ENCODE results near the gene RNASEH2A. TPM values are rescaled to one million over a fixed set of nuclear protein-coding genes. Genes with fewer than 3 reads are reported as not detected.
A peak's percentile ranks its signal among the peaks of the same experiment; 100 is the strongest.
"Not testable (repeated sequence)": the region's sequence is repeated elsewhere in the genome, so short reads cannot be mapped to it uniquely, and the experiment has no call there.

Gene RNASEH2A
- polyA plus RNA-seq, 1 donor: 20.3 TPM

GRCh38 chr19:12842511-12842910 lies 36.1 kb downstream of the RNASEH2A start:
- no peaks in the 10 kb centered on the region for H3K36me3 ChIP-seq (ENCODE audit: control insufficient read depth, insufficient read depth, low read length)
- H3K27ac ChIP-seq (ENCODE audit: low read length): no peak overlapping the region
- H3K27me3 ChIP-seq (ENCODE audit: control insufficient read depth, insufficient read depth, low read length): peaks cover 70% of the 10 kb centered on the region
- peaks cover 15% of the 10 kb centered on the region for H3K9me3 ChIP-seq (ENCODE audit: control insufficient read depth, low read depth, low read length)
- WGBS (ENCODE audit: insufficient coverage, low lambda C conversion rate): no CpG with 5 or more reads among the region's 18 CpGs
- peaks cover 12% of the 10 kb centered on the region for H3K4me1 ChIP-seq (ENCODE audit: control insufficient read depth, insufficient read depth, low read length)
- DNase-seq: no peak
- H3K4me3 ChIP-seq (ENCODE audit: low read length): no peak overlapping the region

GRCh38 chr19:12843328-12843727 lies 36.9 kb downstream of the RNASEH2A start:
- H3K9me3 ChIP-seq (ENCODE audit: control insufficient read depth, low read depth, low read length): peaks cover 15% of the 10 kb centered on the region
- no peaks in the 10 kb centered on the region for H3K36me3 ChIP-seq (ENCODE audit: control insufficient read depth, insufficient read depth, low read length)
- no CpG with 5 or more reads among the region's 11 CpGs for WGBS (ENCODE audit: insufficient coverage, low lambda C conversion rate)
- H3K27me3 ChIP-seq (ENCODE audit: control insufficient read depth, insufficient read depth, low read length): peaks cover 63% of the 10 kb centered on the region
- no peak overlapping the region for H3K27ac ChIP-seq (ENCODE audit: low read length)
- DNase-seq: no peak
- H3K4me1 ChIP-seq (ENCODE audit: control insufficient read depth, insufficient read depth, low read length): peaks cover 16% of the 10 kb centered on the region
- no peak overlapping the region for H3K4me3 ChIP-seq (ENCODE audit: low read length)

- peaks cover 16% of the 10 kb centered on the region for H3K4me1 ChIP-seq (ENCODE audit: control insufficient read depth, insufficient read depth, low read length)
Measured at GRCh38 chr19:12843999-12844732, 37.8 kb downstream of the RNASEH2A start.

GRCh38 chr19:12846613-12847012 lies 40.2 kb downstream of the RNASEH2A start:
- H3K4me3 ChIP-seq (ENCODE audit: low read length): not testable (repeated sequence)
- peaks cover 31% of the 10 kb centered on the region for H3K27me3 ChIP-seq (ENCODE audit: control insufficient read depth, insufficient read depth, low read length)
- WGBS (ENCODE audit: insufficient coverage, low lambda C conversion rate): no CpG with 5 or more reads among the region's 7 CpGs

More at GRCh38 chr19:12843999-12844732, 37.8 kb downstream of the RNASEH2A start:
- peaks cover 55% of the 10 kb centered on the region for H3K27me3 ChIP-seq (ENCODE audit: control insufficient read depth, insufficient read depth, low read length)
- no CpG with 5 or more reads among the region's 3 CpGs for WGBS (ENCODE audit: insufficient coverage, low lambda C conversion rate)
- H3K4me3 ChIP-seq (ENCODE audit: low read length): no peak overlapping the region
- no peak for DNase-seq
- H3K27ac ChIP-seq (ENCODE audit: low read length): no peak overlapping the region
- H3K9me3 ChIP-seq (ENCODE audit: control insufficient read depth, low read depth, low read length): peaks cover 10% of the 10 kb centered on the region
- H3K36me3 ChIP-seq (ENCODE audit: control insufficient read depth, insufficient read depth, low read length): no peaks in the 10 kb centered on the region

GRCh38 chr19:12847159-12848139 lies 41.1 kb downstream of the RNASEH2A start:
- Histone ChIP-seq H3K4me1 (ENCODE audit: control insufficient read depth, insufficient read depth, low read length) (peaks cover 8% of the 10 kb centered on the region), H3K27me3 (ENCODE audit: control insufficient read depth, insufficient read depth, low read length) (peaks cover 24% of the 10 kb centered on the region), H3K9me3 (ENCODE audit: control insufficient read depth, low read depth, low read length) (no peaks in the 10 kb centered on the region), H3K4me3 (ENCODE audit: low read length) (no peak overlapping the region), H3K36me3 (ENCODE audit: control insufficient read depth, insufficient read depth, low read length) (no peaks in the 10 kb centered on the region), H3K27ac (ENCODE audit: low read length) (no peak overlapping the region)
- peak; percentile 81 to 82 for DNase-seq
- WGBS (ENCODE audit: insufficient coverage, low lambda C conversion rate): no CpG with 5 or more reads among the region's 69 CpGs

More at GRCh38 chr19:12846613-12847012, 40.2 kb downstream of the RNASEH2A start:
- not testable (repeated sequence) for DNase-seq; H3K36me3 ChIP-seq (ENCODE audit: control insufficient read depth, insufficient read depth, low read length); H3K4me1 ChIP-seq (ENCODE audit: control insufficient read depth, insufficient read depth, low read length); H3K27ac ChIP-seq (ENCODE audit: low read length); H3K9me3 ChIP-seq (ENCODE audit: control insufficient read depth, low read depth, low read length)

GRCh38 chr19:12856653-12857052 lies 50.3 kb downstream of the RNASEH2A start:
- Histone ChIP-seq H3K27ac (ENCODE audit: low read length) (no peak overlapping the region), H3K9me3 (ENCODE audit: control insufficient read depth, low read depth, low read length) (peaks cover 5% of the 10 kb centered on the region), H3K4me3 (ENCODE audit: low read length) (no peak overlapping the region), H3K27me3 (ENCODE audit: control insufficient read depth, insufficient read depth, low read length) (no peaks in the 10 kb centered on the region), H3K36me3 (ENCODE audit: control insufficient read depth, insufficient read depth, low read length) (no peaks in the 10 kb centered on the region), H3K4me1 (ENCODE audit: control insufficient read depth, insufficient read depth, low read length) (no peaks in the 10 kb centered on the region)
- no peak for DNase-seq
- WGBS (ENCODE audit: insufficient coverage, low lambda C conversion rate): 57% methylated on average over 1 of the region's 1 CpG

- no peak for DNase-seq
- WGBS (ENCODE audit: insufficient coverage, low lambda C conversion rate): 100% methylated on average over 4 of the region's 35 CpGs
- Histone ChIP-seq H3K9me3 (ENCODE audit: control insufficient read depth, low read depth, low read length) (peaks cover 5% of the 10 kb centered on the region), H3K4me1 (ENCODE audit: control insufficient read depth, insufficient read depth, low read length) (no peaks in the 10 kb centered on the region), H3K4me3 (ENCODE audit: low read length) (no peak overlapping the region), H3K36me3 (ENCODE audit: control insufficient read depth, insufficient read depth, low read length) (no peaks in the 10 kb centered on the region), H3K27me3 (ENCODE audit: control insufficient read depth, insufficient read depth, low read length) (peaks cover under 1% of the 10 kb centered on the region), H3K27ac (ENCODE audit: low read length) (no peak overlapping the region)
Measured at GRCh38 chr19:12858041-12858928, 51.9 kb downstream of the RNASEH2A start.

- no peaks in the 10 kb centered on the region for H3K36me3 ChIP-seq (ENCODE audit: control insufficient read depth, insufficient read depth, low read length)
- no peak overlapping the region for H3K27ac ChIP-seq (ENCODE audit: low read length)
- no peaks in the 10 kb centered on the region for H3K4me1 ChIP-seq (ENCODE audit: control insufficient read depth, insufficient read depth, low read length)
- H3K9me3 ChIP-seq (ENCODE audit: control insufficient read depth, low read depth, low read length): peaks cover 5% of the 10 kb centered on the region
- no peak overlapping the region for H3K4me3 ChIP-seq (ENCODE audit: low read length)
- WGBS (ENCODE audit: insufficient coverage, low lambda C conversion rate): no CpG with 5 or more reads among the region's 7 CpGs
- H3K27me3 ChIP-seq (ENCODE audit: control insufficient read depth, insufficient read depth, low read length): peaks cover 3% of the 10 kb centered on the region
- no peak for DNase-seq
Measured at GRCh38 chr19:12859546-12859945, 53.2 kb downstream of the RNASEH2A start.
